Lung (tissue), 12 donors: ENCODE data around the gene SBF2. TPM values are rescaled to one million over a fixed set of nuclear protein-coding genes. Genes with fewer than 3 reads are reported as not detected.
A peak's percentile ranks its signal among the peaks of the same experiment; 100 is the strongest.

Experiments used
- ATAC-seq: fragments of 200-7000 bp; cut with Tn5 transposase; one replicate; pipeline ENCODE4 v1.9.1; 2020; ENCODE audit warnings: moderate number of reproducible peaks; ENCODE audit not compliant: insufficient read depth, low FRiP score
- DNase-seq, 3 donors: peaks; one replicate each; pipeline ENCODE4 v3.0.0-alpha.2; 2013 to 2017
- H3K27ac ChIP-seq, 2 donors: one replicate each; pipeline ENCODE4 v1.5.1; 2013; ENCODE audit warnings: mild to moderate bottlenecking in 2 of 2, moderate library complexity in 2 of 2, control low read depth in 1 of 2, inconsistent platforms in 1 of 2, low read depth in 1 of 2, low read length in 1 of 2
- H3K27me3 ChIP-seq, 3 donors: one replicate each; pipeline ENCODE4 v1.5.1; 2013; ENCODE audit warnings: low read length in 2 of 3; ENCODE audit not compliant: control insufficient read depth in 3 of 3, insufficient read depth in 3 of 3
- H3K36me3 ChIP-seq, 4 donors: one replicate each; pipeline ENCODE4 v1.5.1; 2013; ENCODE audit warnings: low read length in 4 of 4, mild to moderate bottlenecking in 1 of 4, moderate library complexity in 1 of 4; ENCODE audit not compliant: control insufficient read depth in 4 of 4, insufficient read depth in 4 of 4
- H3K4me1 ChIP-seq, 5 donors: one replicate each; pipeline ENCODE4 v1.5.1; 2013; ENCODE audit warnings: low read length in 5 of 5, mild to moderate bottlenecking in 2 of 5, moderate library complexity in 1 of 5; ENCODE audit not compliant: control insufficient read depth in 5 of 5, insufficient read depth in 5 of 5
- H3K4me3 ChIP-seq: one replicate; pipeline ENCODE4 v1.5.1; 2013; ENCODE audit warnings: mild to moderate bottlenecking, control low read depth, moderate library complexity
- H3K9ac ChIP-seq, 2 donors: one replicate each; pipeline ENCODE4 v1.5.1; 2013; ENCODE audit warnings: low read length in 2 of 2, control low read depth in 1 of 2; ENCODE audit not compliant: insufficient read depth in 1 of 2
- H3K9me3 ChIP-seq, 4 donors: one replicate each; pipeline ENCODE4 v1.5.1; 2013; ENCODE audit warnings: low read length in 3 of 4, mild to moderate bottlenecking in 1 of 4, moderate library complexity in 1 of 4; ENCODE audit not compliant: control insufficient read depth in 4 of 4, insufficient read depth in 3 of 4
- WGBS, 2 donors: extraction: QIAGEN DNeasy Blood & Tissue Kit; methylation state at CpG; one replicate each; pipeline ENCODE4 v1.1.7; 2013; 5-methylcytosine and 5-hydroxymethylcytosine counted together
- polyA plus RNA-seq, 2 donors: library from polyadenylated mRNA; stranded (reverse); fragments of 200-250 nt; gene quantifications; one replicate each; pipeline ENCODE4 v1.2.1, GENCODE V29; 2013
- total RNA-seq, 2 donors: library from RNA; depleted of rRNA in 1 of 2; stranded (reverse); fragments of >200 nt in 1 of 2; gene quantifications; one replicate each; pipeline ENCODE4 v1.2.1, GENCODE V29; 2014 to 2021
- TF ChIP-seq, protein P1 (sequence below): IDR thresholded peaks from 2 replicates; pipeline ENCODE4 v1.5.1; 2012; ENCODE audit warnings: mild to moderate bottlenecking; ENCODE audit errors: control extremely low read depth, extremely low read depth
- donor health status: control.
- donor health status: control.
- donor health status: Bipolar disorder and iron deficiency.
- donor health status: healthy.
- donor health status: DM: yes; HTN: yes; CAD: no.

SBF2 gene
- total and polyA plus RNA-seq, 4 donors, result 4.4 to 104 (median 24.9) TPM

DNA sequence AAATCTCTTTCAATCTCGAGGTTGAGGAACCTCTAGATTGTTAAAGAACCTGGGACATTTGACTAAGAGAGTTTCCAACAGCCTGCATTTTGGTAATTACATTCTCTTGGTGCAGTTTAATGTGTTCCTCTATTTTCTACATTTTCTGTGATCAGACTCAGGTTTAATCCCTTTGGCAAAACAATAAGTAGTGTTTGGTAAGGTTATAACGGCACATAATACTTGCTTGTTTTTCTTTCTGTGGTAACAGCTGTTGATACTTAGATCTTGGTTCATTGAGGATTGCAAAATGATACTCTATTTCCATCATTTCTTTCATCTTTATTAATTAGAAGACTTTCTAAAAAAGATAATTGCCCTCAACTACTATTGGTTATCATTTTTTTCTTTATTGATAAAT, 271.3 kb downstream of the SBF2 start:
- Histone ChIP-seq H3K36me3 (peaks cover 0 to 5% (median 5%) of the 10 kb centered on the region in 4 donors), H3K27ac (no peak overlapping the region), H3K9me3 (no peaks in the 10 kb centered on the region), H3K27me3 (no peaks in the 10 kb centered on the region), H3K4me1 (peaks cover 0 to 9% (median 3%) of the 10 kb centered on the region in 5 donors), H3K4me3 (no peak overlapping the region), H3K9ac (no peak overlapping the region)
- DNase-seq (no peak), ATAC-seq (no peak)
- WGBS, 2 donors, result 73 to 82% methylated on average over 2 of the region's 2 CpGs
- TF ChIP-seq, protein P1, sequence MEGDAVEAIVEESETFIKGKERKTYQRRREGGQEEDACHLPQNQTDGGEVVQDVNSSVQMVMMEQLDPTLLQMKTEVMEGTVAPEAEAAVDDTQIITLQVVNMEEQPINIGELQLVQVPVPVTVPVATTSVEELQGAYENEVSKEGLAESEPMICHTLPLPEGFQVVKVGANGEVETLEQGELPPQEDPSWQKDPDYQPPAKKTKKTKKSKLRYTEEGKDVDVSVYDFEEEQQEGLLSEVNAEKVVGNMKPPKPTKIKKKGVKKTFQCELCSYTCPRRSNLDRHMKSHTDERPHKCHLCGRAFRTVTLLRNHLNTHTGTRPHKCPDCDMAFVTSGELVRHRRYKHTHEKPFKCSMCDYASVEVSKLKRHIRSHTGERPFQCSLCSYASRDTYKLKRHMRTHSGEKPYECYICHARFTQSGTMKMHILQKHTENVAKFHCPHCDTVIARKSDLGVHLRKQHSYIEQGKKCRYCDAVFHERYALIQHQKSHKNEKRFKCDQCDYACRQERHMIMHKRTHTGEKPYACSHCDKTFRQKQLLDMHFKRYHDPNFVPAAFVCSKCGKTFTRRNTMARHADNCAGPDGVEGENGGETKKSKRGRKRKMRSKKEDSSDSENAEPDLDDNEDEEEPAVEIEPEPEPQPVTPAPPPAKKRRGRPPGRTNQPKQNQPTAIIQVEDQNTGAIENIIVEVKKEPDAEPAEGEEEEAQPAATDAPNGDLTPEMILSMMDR, result no peak

DNA sequence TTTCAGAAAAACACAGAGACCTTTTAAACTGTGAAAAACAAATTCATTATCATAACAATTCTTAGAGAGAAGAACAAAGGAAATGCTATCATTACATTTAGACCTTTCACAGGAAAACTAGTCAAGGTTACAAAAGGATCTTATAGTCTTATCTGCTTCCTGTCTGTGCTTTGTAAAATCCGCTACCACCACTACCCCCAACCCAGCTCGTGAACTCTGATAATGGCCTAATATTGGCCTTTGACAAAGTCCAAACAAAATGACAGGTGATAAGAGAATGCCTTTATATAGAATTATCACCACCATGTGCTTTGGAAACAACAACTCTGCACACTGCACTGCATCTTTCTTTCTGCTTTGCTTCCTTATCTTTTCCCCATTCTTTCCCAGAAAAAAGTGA, 272.5 kb downstream of the SBF2 start:
- WGBS, 2 donors, result 27 to 52% methylated on average over 2 of the region's 2 CpGs
- no peak overlapping the region for H3K27ac ChIP-seq
- peaks cover 0 to 9% (median 3%) of the 10 kb centered on the region in 5 donors for H3K4me1 ChIP-seq
- ATAC-seq (no peak), DNase-seq (no peak)
- no peaks in the 10 kb centered on the region for H3K9me3 ChIP-seq
- no peak overlapping the region for H3K4me3 ChIP-seq
- H3K9ac ChIP-seq, result no peak overlapping the region
- H3K27me3 ChIP-seq, result no peaks in the 10 kb centered on the region
- no peaks in the 10 kb centered on the region for H3K36me3 ChIP-seq
- TF ChIP-seq, protein P1, result no peak

DNA sequence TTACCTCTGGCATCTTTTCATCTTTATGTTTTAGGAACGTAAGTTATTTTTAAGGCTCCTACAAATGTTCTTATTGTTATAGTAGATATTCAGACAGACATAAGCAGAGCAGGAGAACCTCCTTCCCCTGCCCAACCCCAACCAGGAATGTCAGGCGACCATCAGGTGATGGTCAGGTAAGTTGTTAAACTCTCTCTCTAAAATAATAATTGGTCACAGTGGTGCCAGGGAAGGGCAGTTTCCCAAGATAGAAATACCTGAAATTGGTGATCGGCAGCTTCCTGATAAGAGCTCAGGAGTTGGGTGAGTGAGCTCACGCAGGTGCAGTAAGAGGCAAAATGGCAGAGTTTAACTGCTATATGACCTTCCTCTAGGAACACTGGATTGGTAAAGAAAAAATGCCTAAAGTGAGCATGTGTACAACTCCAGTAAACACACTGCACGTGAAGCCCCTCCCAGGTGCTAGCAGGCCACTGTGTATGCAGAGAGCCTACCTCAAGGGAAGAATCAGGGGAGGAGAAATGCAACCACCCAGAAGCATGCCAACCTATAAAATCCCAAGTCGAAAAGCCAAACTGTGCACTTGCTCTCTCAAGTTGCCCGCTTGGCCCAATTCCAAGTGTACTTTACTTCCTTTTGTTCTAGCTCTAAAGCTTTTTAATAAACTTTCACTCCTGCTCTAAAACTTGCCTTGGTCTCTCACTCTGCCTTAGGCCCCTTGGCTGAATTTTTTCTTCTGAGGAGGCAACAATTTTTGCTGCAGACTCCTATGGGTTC, 273.9 kb downstream of the SBF2 start:
- H3K4me3 ChIP-seq, result no peak overlapping the region
- H3K27me3 ChIP-seq, result no peaks in the 10 kb centered on the region
- whole genome bisulfite sequencing, 2 donors, result 60 to 66% methylated on average over 7 of the region's 7 CpGs
- peaks cover 0 to 9% (median 3%) of the 10 kb centered on the region in 5 donors for H3K4me1 ChIP-seq
- TF ChIP-seq, protein P1, result no peak
- no peak overlapping the region for H3K27ac ChIP-seq
- no peak for ATAC-seq
- no peak overlapping the region for H3K9ac ChIP-seq
- H3K9me3 ChIP-seq, result no peaks in the 10 kb centered on the region
- peaks cover 0 to 5% (median 0%) of the 10 kb centered on the region in 4 donors for H3K36me3 ChIP-seq
- DNase-seq, result peak; percentile 29 to 66 (median 50)
